Right cardiac atrium (tissue), 5 donors: Measurements from ENCODE around the gene COMMD10. TPM values are rescaled to one million over a fixed set of nuclear protein-coding genes. Genes with fewer than 3 reads are reported as not detected.

Experiments
- ATAC-seq, 2 donors: fragments of 200-7000 bp; cut with Tn5 transposase; one replicate each; pipeline versions ENCODE4 v1.8.0 to v1.9.1; 2020; ENCODE audit warnings: moderate library complexity in 2 of 2, mild to moderate bottlenecking in 1 of 2
- DNase-seq, 3 donors: peaks; one replicate each; pipeline ENCODE4 v3.0.0-alpha.2; 2020
- H3K27ac ChIP-seq: one replicate; pipeline ENCODE4 v1.5.1; 2013; ENCODE audit warnings: mild to moderate bottlenecking, low read length, control low read depth, moderate library complexity
- H3K27me3 ChIP-seq: one replicate; pipeline ENCODE4 v1.6.1; 2013; ENCODE audit not compliant: control insufficient read depth, insufficient read depth
- H3K4me1 ChIP-seq: one replicate; pipeline ENCODE4 v1.6.1; 2013; ENCODE audit warnings: low read length; ENCODE audit not compliant: control insufficient read depth, insufficient read depth
- H3K4me3 ChIP-seq: one replicate; pipeline ENCODE4 v1.5.1; 2013; ENCODE audit warnings: low read length, control low read depth
- H3K9me3 ChIP-seq: one replicate; pipeline ENCODE4 v1.6.1; 2013; ENCODE audit warnings: low read length; ENCODE audit not compliant: control insufficient read depth
- WGBS: extraction: QIAGEN DNeasy Blood & Tissue Kit; methylation state at CpG from one replicate; pipeline ENCODE4 v1.1.7; 2013; 5-methylcytosine and 5-hydroxymethylcytosine counted together
- intact Hi-C, 4 donors: fragments of 100-400 bp; cut with DNase I; formaldehyde crosslinking; loops; one replicate each; pipeline versions ENCODE4 v1.11.0 to v1.14.0; 2022 to 2023
- polyA plus RNA-seq: library from polyadenylated mRNA; stranded (reverse); fragments of 200-250 nt; gene quantifications from one replicate; pipeline ENCODE4 v1.2.3, GENCODE V29; 2013
- total RNA-seq, 4 donors: library from RNA; stranded (reverse); fragmentation: NEBNext Ultra II Directional; extraction: Animal tissue kit (Norgen Biotek cat#: 25700); gene quantifications; one replicate each; pipeline ENCODE4 v1.2.1, GENCODE V29; 2021
- donor health status: healthy with polysubstance abuse.
- donor health status: DM: no; HTN: yes; CAD: no.
- donor health status: DM: no; HTN: no; CAD: no.
- donor health status: DM: no; HTN: yes; CAD: no; lungs with severe emphysema.
- donor health status: DM: yes; HTN: yes; CAD: no.

The COMMD10 gene
- total and polyA plus RNA-seq, 5 donors, result 30.3 to 42.5 (median 36.6) TPM

DNA sequence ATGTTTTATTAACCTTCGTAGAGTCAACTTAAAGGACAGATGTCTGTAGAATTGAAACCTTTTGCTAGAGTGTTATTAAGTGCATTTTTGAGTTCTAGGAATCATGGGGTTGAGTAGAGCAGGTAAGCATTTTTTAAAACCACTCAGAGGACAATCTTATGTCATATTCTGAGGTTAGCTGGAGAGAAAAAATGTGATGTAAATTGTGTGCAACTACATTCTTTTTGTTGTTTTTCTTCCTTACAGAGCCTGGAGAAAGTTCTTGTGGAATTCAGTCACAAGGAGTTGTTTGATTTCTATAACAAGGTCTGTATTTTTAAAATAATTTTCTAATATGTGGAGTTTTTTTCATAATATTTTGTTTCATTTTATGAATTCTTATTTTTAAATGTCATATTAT, 206.4 kb downstream of the COMMD10 start:
- Histone ChIP-seq H3K9me3 (no peaks in the 10 kb centered on the region), H3K27ac (no peak overlapping the region), H3K4me3 (no peak overlapping the region), H3K27me3 (no peaks in the 10 kb centered on the region), H3K4me1 (no peaks in the 10 kb centered on the region)
- DNase-seq (no peak), ATAC-seq (no peak)
- intact Hi-C loops, result no loop called here
- 96% methylated on average over 1 of the region's 1 CpG for WGBS

DNA sequence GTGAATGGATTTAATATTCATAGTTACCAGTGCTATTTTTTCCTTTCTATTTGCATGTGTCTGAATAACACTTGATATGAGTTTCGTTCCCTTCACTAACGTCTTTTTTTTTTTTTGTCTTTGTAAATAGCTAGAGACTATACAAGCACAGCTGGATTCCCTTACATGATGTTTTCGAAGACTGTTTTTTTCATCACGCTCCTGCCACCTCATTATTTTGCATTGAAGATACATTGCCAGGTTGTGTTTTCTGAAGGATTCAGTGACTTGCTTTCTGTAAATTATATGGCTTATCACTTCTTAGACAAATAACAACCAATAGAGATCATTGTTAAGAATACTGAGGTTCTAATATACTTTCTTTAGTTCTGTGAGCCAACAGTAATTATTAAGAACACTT, 207.5 kb downstream of the COMMD10 start:
- Histone ChIP-seq H3K4me1 (no peaks in the 10 kb centered on the region), H3K9me3 (no peaks in the 10 kb centered on the region), H3K27me3 (no peaks in the 10 kb centered on the region), H3K4me3 (no peak overlapping the region), H3K27ac (no peak overlapping the region)
- 73% methylated on average over 4 of the region's 4 CpGs for WGBS
- DNase-seq (no peak), ATAC-seq (no peak)
- intact Hi-C loops, result no loop called here

DNA sequence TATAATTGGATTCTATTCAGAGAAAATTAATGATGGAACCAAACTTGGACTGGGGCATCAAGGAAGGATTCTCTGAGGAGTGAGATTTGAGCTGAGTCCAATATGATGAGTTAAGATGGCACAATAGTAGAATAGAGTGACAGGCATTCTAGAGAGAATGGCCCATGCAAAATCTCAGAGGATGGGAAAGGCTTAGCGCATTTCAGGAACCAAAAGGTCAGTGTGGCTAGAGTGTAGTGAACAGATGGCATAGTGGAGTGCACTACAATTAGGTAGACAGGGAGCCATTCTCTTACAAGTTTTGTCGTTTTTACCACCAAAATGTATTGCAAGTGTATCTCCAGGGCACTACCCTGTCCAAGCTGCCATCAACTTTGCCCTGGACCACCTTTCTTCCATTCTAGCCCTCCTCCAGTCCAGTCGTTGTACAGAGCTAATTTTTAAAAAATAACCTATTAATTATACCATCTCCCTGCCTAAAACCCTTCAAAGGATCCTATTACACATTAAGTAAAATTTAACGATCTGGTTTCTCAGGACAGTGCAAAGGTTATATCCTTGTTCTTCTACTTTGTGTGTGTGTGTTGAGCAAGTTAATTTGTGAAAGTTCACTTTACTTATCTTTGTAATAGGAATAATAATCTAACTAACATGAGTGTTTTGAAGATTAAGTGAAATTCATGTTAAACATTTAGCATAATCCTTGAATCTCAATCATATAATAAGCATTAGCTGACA, 211.7 kb downstream of the COMMD10 start:
- Histone ChIP-seq H3K27ac (no peak overlapping the region), H3K4me1 (no peaks in the 10 kb centered on the region), H3K4me3 (no peak overlapping the region), H3K27me3 (no peaks in the 10 kb centered on the region), H3K9me3 (no peaks in the 10 kb centered on the region)
- no peak for ATAC-seq
- no peak for DNase-seq
- 93% methylated on average over 4 of the region's 4 CpGs for WGBS
- intact Hi-C loops, result no loop called here

DNA sequence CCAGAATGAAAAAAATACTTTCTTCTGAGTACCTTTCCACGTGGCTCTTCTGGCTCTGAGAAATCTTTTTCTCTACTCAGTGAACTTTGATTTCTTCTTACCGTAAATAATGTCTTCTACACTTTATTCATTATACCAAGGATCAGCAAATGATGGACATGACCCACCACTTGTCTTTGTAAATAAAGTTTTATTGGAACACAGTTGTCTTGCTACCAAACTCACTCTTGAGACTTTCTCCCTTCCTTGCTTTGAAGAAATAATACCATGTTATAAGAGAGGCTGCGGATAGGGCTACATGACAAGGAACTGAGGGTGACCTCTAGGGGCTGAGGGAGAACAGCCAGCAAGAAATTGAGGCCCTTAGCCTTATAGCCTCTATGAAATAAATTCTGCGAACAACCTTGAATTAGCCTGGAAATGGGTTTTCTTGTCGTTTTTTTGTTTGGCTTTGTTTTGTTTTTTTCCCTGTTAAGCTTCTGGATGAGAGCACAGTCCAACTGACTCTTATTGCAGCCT, 212.5 kb downstream of the COMMD10 start:
- H3K4me3 ChIP-seq, result no peak overlapping the region
- 90% methylated on average over 5 of the region's 5 CpGs for WGBS
- H3K27ac ChIP-seq, result no peak overlapping the region
- DNase-seq (no peak), ATAC-seq (no peak)
- H3K27me3 ChIP-seq, result no peaks in the 10 kb centered on the region
- no peaks in the 10 kb centered on the region for H3K9me3 ChIP-seq
- intact Hi-C loops, result no loop called here
- no peaks in the 10 kb centered on the region for H3K4me1 ChIP-seq

DNA sequence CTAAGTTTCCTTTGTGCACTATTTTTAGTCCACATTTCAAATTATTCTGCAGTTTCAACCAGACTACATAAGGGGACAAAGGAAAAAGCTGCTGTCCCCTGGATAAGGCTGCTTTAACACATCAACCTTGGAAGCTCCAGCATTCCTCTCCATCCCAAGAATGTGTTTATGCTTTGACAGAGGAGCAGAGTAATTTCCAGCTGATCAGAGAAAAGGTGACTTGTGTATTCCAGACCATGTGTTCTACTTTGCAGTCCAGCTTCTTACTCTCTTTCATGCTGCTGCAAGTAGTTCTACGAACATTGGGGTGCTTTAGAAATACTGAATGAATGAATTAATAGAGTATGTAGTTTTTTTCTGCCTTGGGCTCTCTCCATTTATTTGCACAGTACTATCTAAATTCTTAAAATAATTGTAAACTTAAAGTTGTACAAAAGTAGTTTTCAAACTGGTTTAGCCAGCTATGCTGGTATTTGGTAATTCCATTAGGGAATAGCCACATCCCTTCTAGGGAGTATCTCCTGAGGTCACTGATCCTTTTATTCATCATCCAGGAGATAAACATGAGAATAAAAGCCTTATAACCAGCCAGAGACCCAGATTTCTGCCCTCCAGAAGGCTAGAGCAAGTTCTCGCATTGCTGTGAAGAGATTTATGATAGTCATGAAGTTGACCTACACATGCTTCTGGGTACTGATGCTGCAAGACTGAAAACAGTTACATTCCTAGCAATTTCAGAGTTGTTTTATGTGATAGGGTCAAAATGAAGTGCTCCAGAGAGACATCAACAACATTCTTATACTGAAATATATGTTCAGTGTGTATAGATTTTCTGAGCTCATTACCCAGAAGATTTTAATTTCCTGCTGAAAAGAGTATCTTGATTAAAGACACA, 215.2 kb downstream of the COMMD10 start:
- DNase-seq (no peak), ATAC-seq (no peak)
- Histone ChIP-seq H3K9me3 (no peaks in the 10 kb centered on the region), H3K27ac (no peak overlapping the region), H3K27me3 (no peaks in the 10 kb centered on the region), H3K4me1 (no peaks in the 10 kb centered on the region), H3K4me3 (no peak overlapping the region)
- 93% methylated on average over 2 of the region's 2 CpGs for WGBS
- intact Hi-C loops, result no loop called here

DNA sequence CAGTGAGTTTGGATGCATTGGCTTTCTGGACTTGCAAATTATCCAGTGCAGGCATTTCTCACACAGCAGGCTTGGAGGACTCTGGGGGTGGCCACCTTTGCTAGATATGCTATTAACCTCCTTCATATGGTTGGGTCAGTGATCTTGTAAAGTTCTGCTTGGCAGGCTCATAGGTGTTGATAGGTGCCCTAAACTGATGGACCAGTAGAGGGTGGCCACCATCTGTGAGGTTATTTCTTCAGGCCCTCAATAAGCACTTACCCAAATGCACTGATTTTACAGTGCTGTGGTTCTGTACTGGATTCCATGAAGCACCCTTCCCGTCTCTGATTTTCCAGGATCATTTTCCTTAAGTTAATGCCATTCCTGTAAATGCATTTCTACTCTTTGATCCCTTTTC, 216.3 kb downstream of the COMMD10 start:
- no peaks in the 10 kb centered on the region for H3K4me1 ChIP-seq
- WGBS, result 94% methylated on average over 1 of the region's 1 CpG
- no peaks in the 10 kb centered on the region for H3K9me3 ChIP-seq
- ATAC-seq (no peak), DNase-seq (no peak)
- intact Hi-C loops, result no loop called here
- no peak overlapping the region for H3K4me3 ChIP-seq
- no peak overlapping the region for H3K27ac ChIP-seq
- H3K27me3 ChIP-seq, result no peaks in the 10 kb centered on the region

DNA sequence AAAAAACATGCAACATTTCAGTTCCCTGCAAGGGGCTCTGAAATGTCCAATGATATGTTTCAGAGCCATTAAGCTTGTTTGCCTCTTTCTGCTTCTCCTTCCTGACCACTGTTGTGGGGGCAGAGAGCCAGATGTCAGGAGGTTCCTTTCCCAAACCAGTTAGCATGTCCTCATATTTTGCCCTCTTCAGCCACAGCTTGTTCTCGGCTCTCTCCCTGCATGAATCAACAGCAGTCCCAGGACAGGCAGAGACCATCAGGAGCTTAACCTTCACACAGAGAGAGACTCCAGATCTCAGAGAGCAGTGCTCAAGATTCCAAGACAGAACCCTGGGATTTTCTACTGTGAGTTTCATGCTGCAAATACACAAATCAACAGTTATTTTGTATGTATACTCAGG, 218.5 kb downstream of the COMMD10 start:
- peaks cover 3% of the 10 kb centered on the region for H3K9me3 ChIP-seq
- intact Hi-C loops, result no loop called here
- ATAC-seq (no peak), DNase-seq (no peak)
- 85% methylated on average over 1 of the region's 1 CpG for WGBS
- H3K27me3 ChIP-seq, result no peaks in the 10 kb centered on the region
- H3K4me3 ChIP-seq, result no peak overlapping the region
- H3K27ac ChIP-seq, result no peak overlapping the region
- H3K4me1 ChIP-seq, result no peaks in the 10 kb centered on the region

DNA sequence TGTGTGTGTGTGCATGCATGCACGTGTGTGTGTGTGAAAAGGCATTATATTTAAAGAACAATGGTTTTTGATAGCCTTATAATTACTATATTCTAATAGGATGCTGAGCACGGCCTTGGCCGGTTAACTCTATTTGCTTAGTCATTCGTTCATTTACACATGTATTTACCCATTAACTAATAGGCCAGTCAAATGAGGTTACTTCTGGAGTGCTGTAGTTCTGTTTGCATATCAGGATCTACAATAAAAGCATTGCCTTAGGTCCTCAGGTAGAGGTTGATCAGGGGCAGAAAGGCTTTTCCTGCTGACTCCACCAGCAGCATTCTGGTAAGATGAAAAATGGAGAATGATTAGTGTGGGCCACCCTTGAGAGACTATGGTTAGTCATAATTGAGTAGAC, 219.0 kb downstream of the COMMD10 start:
- 92% methylated on average over 4 of the region's 4 CpGs for WGBS
- H3K27me3 ChIP-seq, result no peaks in the 10 kb centered on the region
- intact Hi-C loops, result no loop called here

DNA sequence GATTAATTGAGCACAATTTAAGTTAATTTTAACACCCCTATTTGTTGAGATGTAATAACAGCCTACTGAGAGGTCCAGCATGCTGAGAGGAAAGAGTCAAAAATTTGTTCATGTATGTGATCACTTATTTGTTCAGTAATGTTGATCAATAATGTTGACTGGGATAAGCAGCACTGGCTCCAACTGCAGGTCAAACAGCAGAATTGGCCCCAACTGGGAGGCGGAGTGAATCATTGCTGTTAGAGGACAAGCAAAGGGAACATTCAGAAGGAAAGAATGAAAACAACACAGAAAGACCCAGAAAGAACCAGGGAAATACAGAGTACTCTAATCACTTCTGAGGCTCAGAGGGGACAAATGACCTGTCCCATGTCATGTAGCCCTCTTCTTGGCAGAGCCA, 221.1 kb downstream of the COMMD10 start:
- H3K27ac ChIP-seq, result no peak overlapping the region
- H3K4me3 ChIP-seq, result no peak overlapping the region
- intact Hi-C loops, result no loop called here
- WGBS, result 100% methylated on average over 1 of the region's 1 CpG
- H3K9me3 ChIP-seq, result peaks cover 3% of the 10 kb centered on the region
- ATAC-seq, result no peak
- no peak for DNase-seq
- H3K27me3 ChIP-seq, result no peaks in the 10 kb centered on the region
- no peaks in the 10 kb centered on the region for H3K4me1 ChIP-seq

More for the DNA sequence above, 219.0 kb downstream of the COMMD10 start:
- no peak for ATAC-seq
- Histone ChIP-seq H3K27ac (no peak overlapping the region), H3K4me3 (no peak overlapping the region), H3K9me3 (peaks cover 3% of the 10 kb centered on the region), H3K4me1 (no peaks in the 10 kb centered on the region)
- DNase-seq, result no peak

DNA sequence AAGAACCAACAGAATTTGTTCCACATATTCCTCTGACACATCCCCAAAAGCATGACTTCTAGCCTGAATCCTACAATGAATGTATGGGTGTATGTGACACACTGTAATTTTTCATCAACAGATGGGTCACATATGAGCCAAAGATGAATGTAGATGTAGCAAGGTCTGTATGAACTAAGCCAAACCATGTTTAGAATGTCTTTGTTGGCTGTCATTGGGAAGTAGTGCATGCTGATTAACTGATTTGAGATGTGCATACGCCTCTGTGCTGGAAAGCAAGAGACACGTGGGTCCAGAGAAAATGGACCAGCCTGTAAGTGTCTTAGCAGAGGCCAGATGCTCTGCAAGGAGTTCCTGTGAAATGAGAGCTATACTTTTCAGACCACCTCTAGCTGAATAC, 222.0 kb downstream of the COMMD10 start:
- H3K9me3 ChIP-seq, result peaks cover 3% of the 10 kb centered on the region
- no peaks in the 10 kb centered on the region for H3K4me1 ChIP-seq
- no peak for DNase-seq
- H3K4me3 ChIP-seq, result no peak overlapping the region
- no peak for ATAC-seq
- WGBS, result 95% methylated on average over 2 of the region's 2 CpGs
- no peaks in the 10 kb centered on the region for H3K27me3 ChIP-seq
- H3K27ac ChIP-seq, result no peak overlapping the region
- intact Hi-C loops, result no loop called here

DNA sequence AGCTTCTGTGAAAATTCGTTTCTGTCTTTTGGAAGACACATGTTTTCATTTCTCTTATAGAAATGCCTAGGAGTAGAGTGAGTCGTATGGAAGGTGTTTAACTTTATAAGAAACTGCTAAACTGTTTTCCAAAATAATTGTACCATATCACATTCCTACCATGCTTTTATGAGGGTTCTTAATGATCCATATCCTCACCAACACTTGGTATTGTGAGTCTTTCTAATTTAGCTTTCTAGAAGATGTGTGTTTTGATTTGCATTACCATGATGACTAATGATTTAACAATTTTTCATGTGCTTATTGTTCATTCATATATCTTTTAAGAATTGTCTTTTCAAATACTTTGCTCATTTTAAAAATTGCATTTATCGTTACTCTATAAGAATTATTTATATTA, 223.6 kb downstream of the COMMD10 start:
- DNase-seq, result no peak
- WGBS, result 98% methylated on average over 3 of the region's 3 CpGs
- peaks cover 3% of the 10 kb centered on the region for H3K9me3 ChIP-seq

More for the DNA sequence above, 223.6 kb downstream of the COMMD10 start:
- intact Hi-C loops, result no loop called here
- no peaks in the 10 kb centered on the region for H3K4me1 ChIP-seq
- no peak for ATAC-seq
- H3K4me3 ChIP-seq, result no peak overlapping the region
- no peak overlapping the region for H3K27ac ChIP-seq
- no peaks in the 10 kb centered on the region for H3K27me3 ChIP-seq
